LNCaP clone FGC (cell line): Measurements from ENCODE around the gene CACNA1D.

ENCODE experiments used
- DNase-seq: peaks from one replicate; pipeline ENCODE4 v3.0.0-alpha.2; 2011; ENCODE audit warnings: low read depth
- H3K4me3 ChIP-seq: 2 replicates; pipeline ENCODE4 v1.5.1; 2011; ENCODE audit warnings: mild to moderate bottlenecking, low read depth, low read length, control low read depth
- CTCF ChIP-seq: IDR thresholded peaks from 2 replicates; pipeline ENCODE4 v1.5.1; 2012; ENCODE audit warnings: mild to moderate bottlenecking; ENCODE audit not compliant: control insufficient read depth, insufficient read depth; ENCODE audit errors: extremely low read depth

The CACNA1D gene

GRCh38 chr3:53604232-53604631 lies 109.8 kb downstream of the CACNA1D start:
- no peak for DNase-seq
- H3K4me3 ChIP-seq = no peak overlapping the region
- TF ChIP-seq CTCF = no peak

- no peak for TF ChIP-seq CTCF
- no peak overlapping the region for H3K4me3 ChIP-seq
- no peak for DNase-seq
These were observed 112.4 kb downstream of the CACNA1D start for GRCh38 chr3:53606793-53607192.

GRCh38 chr3:53612508-53612907 lies 118.1 kb downstream of the CACNA1D start:
- DNase-seq = no peak
- H3K4me3 ChIP-seq = no peak overlapping the region
- no peak for TF ChIP-seq CTCF

GRCh38 chr3:53613125-53613524 lies 118.7 kb downstream of the CACNA1D start:
- no peak overlapping the region for H3K4me3 ChIP-seq
- no peak for TF ChIP-seq CTCF
- no peak for DNase-seq

GRCh38 chr3:53614307-53614706 lies 119.9 kb downstream of the CACNA1D start:
- TF ChIP-seq CTCF = no peak
- no peak for DNase-seq
- H3K4me3 ChIP-seq = no peak overlapping the region

- no peak for DNase-seq
These were observed 121.9 kb downstream of the CACNA1D start for GRCh38 chr3:53616321-53616720.

More at GRCh38 chr3:53616321-53616720, 121.9 kb downstream of the CACNA1D start:
- no peak for TF ChIP-seq CTCF
- no peak overlapping the region for H3K4me3 ChIP-seq
